Progenitor cell of endocrine pancreas (in vitro differentiated cells): ENCODE data around the gene KCNJ5. TPM values are rescaled to one million over a fixed set of nuclear protein-coding genes. Genes with fewer than 3 reads are reported as not detected.

ENCODE experiments used
- DNase-seq: peaks from one replicate; pipeline ENCODE4 v3.0.0; 2021; ENCODE audit warnings: low spot score; ENCODE audit not compliant: unreplicated experiment
- H3K27ac Mint-ChIP-seq: 2 replicates; pipeline ENCODE4 v1.8.0; 2021; ENCODE audit warnings: mild to moderate bottlenecking, moderate library complexity, mixed read lengths
- H3K27me3 Mint-ChIP-seq: 2 replicates; pipeline ENCODE4 v1.8.0; 2021; ENCODE audit warnings: mixed read lengths
- H3K36me3 Mint-ChIP-seq: 2 replicates; pipeline ENCODE4 v1.8.0; 2022; ENCODE audit warnings: mixed read lengths; ENCODE audit not compliant: insufficient read depth
- H3K4me1 Mint-ChIP-seq: 2 replicates; pipeline ENCODE4 v1.8.0; 2021; ENCODE audit warnings: low read depth, mixed read lengths
- H3K4me3 Mint-ChIP-seq: 2 replicates; pipeline ENCODE4 v1.8.0; 2021; ENCODE audit warnings: low read depth, mild to moderate bottlenecking, moderate library complexity, mixed read lengths
- H3K9me3 Mint-ChIP-seq: 2 replicates; pipeline ENCODE4 v1.8.0; 2021; ENCODE audit warnings: low read depth, mixed read lengths
- long read RNA-seq: library from polyadenylated mRNA; unstranded; transcript quantifications from one replicate; pipeline ENCODE4 v2.0.0, GENCODE V29; 2020
- total RNA-seq: library from RNA; stranded (reverse); gene quantifications from 2 replicates; pipeline ENCODE4 v1.2.1, GENCODE V29; 2021
- TF ChIP-seq, protein P1 (sequence below): fragments of 200-600 bp; sonication (generic); IDR thresholded peaks from one replicate; pipeline ENCODE4 v1.5.0; 2021; ENCODE audit warnings: antibody characterized with exemption, mild to moderate bottlenecking; ENCODE audit not compliant: unreplicated experiment

The KCNJ5 gene
- total RNA-seq, result 0.78 and 1.1 TPM in 2 replicates
- long read RNA-seq, full-length matches to known transcripts, result 1 of 1 reads
- long read RNA-seq, partial matches to known transcripts, result 0 of 1 reads
- long read RNA-seq, other reads (novel, unspliced or antisense), result 0 of 1 reads

DNA sequence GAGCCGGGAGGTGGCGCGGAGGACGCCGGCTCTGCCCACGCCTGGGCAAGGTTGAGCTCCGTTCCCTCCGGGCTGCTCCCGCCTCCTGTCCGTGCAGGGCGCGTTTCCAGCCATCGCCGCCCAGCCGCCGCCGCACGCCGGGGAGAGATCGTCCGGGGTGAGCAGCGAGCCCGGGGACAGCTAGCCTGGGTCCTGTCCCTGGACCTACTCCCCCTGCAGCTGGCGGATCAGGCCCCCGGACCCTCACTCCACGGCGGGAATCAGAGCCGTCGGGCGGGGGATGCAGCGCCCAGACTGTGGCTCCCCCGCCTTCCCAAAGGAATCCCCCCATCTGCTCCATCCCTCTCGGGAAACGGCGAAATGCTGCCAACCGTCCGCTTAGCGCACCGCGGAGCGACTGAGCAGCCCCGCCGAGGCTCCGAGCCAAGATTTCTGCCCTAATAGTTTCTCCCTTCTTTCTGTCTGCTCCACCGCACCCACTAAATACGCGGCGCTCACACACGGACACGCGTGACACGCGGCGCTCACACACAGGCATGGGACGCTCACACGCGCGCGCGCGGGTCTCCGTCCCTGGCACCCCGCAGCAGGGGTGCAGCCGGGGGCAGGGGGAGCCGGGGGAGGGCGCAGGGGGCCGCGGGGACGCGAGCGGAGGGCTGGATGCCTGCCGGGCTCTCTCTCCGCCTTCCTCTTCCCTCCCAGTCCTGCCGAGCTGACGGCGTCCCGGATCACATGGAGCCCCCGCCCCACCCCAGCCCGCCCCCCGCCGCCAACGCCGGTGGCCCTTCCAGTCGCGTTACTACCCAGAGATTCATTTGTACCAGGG lies at the start of gene KCNJ5:
KCNJ5 (plus strand) TSS at position 814 of the 826 bp plus-strand sequence. CDS start 19,918 bp downstream, outside the sequence.
- Mint-ChIP-seq H3K4me3 (peak within 1 kb of the TSS; percentile 72), H3K4me1 (peaks cover 33% of the 10 kb centered on the region), H3K27ac (peak within 1 kb of the TSS; percentile 84), H3K36me3 (no peaks in the 10 kb centered on the region), H3K9me3 (no peaks in the 10 kb centered on the region), H3K27me3 (peaks cover 65% of the 10 kb centered on the region)
- TF ChIP-seq, protein P1, sequence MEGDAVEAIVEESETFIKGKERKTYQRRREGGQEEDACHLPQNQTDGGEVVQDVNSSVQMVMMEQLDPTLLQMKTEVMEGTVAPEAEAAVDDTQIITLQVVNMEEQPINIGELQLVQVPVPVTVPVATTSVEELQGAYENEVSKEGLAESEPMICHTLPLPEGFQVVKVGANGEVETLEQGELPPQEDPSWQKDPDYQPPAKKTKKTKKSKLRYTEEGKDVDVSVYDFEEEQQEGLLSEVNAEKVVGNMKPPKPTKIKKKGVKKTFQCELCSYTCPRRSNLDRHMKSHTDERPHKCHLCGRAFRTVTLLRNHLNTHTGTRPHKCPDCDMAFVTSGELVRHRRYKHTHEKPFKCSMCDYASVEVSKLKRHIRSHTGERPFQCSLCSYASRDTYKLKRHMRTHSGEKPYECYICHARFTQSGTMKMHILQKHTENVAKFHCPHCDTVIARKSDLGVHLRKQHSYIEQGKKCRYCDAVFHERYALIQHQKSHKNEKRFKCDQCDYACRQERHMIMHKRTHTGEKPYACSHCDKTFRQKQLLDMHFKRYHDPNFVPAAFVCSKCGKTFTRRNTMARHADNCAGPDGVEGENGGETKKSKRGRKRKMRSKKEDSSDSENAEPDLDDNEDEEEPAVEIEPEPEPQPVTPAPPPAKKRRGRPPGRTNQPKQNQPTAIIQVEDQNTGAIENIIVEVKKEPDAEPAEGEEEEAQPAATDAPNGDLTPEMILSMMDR, result no peak
- no peak for DNase-seq

DNA sequence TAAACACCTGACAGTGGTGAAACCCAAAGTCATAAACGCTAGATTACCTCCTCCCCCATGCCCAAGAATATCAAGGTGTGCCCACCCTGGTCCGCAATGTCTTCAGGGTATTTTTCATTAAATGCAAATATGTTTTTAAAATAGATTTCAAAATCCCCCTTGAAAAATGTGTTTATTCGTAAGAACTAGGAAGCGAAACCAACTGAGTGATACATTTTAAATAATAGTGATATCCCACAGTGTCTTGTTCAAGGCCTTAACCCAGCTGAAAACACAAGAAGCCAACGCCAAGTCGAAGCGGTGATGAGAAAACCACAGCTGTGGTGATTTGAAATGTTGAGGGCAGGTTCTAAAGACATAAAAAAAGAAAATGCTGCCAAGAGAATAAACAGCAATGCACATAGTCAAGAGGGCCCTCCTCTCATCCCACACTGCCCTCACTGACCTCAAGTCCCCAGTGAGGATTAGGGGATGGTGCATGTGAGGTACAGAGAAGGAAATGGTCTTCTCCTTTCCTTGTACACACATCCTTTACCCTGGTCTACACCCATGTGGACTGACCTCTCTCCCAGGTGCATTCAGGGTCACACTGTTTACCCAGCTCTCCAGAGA lies 49.6 kb upstream of the KCNJ5 start:
- Mint-ChIP-seq H3K27me3 (peaks cover 3% of the 10 kb centered on the region), H3K27ac (no peak overlapping the region), H3K36me3 (no peaks in the 10 kb centered on the region), H3K4me3 (no peak overlapping the region), H3K9me3 (peaks cover 3% of the 10 kb centered on the region), H3K4me1 (peaks cover 10% of the 10 kb centered on the region)
- no peak for DNase-seq
- TF ChIP-seq, protein P1, result no peak

DNA sequence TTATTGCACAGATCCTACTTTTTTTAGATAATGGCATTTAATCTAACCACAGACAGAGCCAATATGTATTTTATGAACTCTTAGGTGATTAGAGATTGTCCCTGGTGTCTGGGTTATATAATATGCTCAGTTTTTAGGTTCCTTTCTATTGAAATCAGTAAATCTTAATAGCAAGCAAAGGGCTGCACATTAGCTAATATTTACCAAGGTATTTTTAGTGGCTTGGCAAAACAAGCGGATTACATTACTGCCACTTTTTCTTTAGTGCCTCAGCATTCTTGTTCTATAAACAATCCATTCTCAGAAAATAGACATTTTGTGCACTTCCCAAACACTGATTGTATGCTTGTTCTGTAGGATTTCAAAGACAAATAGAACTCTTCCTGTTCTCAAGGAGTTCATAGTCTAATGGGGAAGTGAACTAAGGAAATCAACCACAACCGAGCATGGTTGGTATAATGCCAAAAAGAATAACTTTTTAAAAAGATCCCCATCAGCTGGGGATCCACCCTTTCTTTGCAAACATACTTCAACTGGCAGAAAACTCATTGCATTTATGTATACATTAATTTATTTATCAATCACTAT lies 47.9 kb upstream of the KCNJ5 start:
- Mint-ChIP-seq H3K36me3 (no peaks in the 10 kb centered on the region), H3K4me1 (peaks cover 10% of the 10 kb centered on the region), H3K9me3 (peaks cover 3% of the 10 kb centered on the region), H3K4me3 (no peak overlapping the region), H3K27me3 (peaks cover 5% of the 10 kb centered on the region), H3K27ac (no peak overlapping the region)
- no peak for DNase-seq
- TF ChIP-seq, protein P1, result no peak

DNA sequence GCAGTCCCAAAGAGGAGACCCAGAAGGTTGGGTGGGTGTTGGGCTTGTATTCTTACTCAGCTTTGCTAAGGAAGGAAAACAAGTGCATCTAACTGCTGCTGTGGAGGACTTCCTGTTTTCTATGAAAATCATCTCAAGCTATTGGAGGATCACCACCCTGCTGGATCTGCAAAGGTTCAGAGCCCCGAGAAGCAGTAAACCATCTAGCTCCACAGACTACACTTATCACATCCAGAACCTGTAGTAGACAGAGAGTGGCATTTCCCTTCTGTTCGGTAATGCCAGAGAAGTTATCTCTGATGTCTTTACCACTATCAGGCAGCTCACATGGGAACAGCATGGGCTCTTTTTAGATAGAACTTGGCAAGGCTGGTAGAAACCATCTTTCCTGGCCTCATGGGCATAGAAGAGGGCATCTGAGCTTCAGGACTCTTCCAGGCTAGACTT lies 45.8 kb upstream of the KCNJ5 start:
- TF ChIP-seq, protein P1, result no peak
- Mint-ChIP-seq H3K36me3 (no peaks in the 10 kb centered on the region), H3K4me1 (peaks cover 10% of the 10 kb centered on the region), H3K27me3 (peaks cover 4% of the 10 kb centered on the region), H3K27ac (no peak overlapping the region), H3K4me3 (no peak overlapping the region), H3K9me3 (no peaks in the 10 kb centered on the region)
- no peak for DNase-seq

DNA sequence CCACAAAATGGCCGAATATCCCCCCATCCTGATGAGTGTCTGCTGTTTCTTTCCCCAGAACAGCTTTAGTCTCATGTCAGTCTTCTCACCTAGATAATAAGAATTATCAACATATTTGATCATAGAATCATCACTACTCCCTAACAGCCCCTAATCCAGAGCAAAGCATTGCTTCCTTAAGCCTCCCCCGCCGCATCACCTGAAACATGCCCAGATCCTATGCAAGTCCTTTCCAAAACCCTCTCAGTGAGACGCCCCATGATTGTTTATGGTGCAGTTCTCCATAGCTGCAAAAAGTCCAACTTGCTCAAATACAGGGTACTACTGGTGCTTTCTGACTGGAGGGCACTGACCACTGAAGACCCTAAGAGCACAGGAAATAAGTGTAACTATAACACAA lies 44.2 kb upstream of the KCNJ5 start:
- Mint-ChIP-seq H3K36me3 (no peaks in the 10 kb centered on the region), H3K27ac (no peak overlapping the region), H3K4me3 (no peak overlapping the region), H3K27me3 (peaks cover 4% of the 10 kb centered on the region), H3K9me3 (no peaks in the 10 kb centered on the region), H3K4me1 (peaks cover 9% of the 10 kb centered on the region)
- no peak for DNase-seq
- TF ChIP-seq, protein P1, result no peak
